Measurements from ENCODE around the gene ANGEL2.
"Not testable (repeated sequence)": the region's sequence is repeated elsewhere in the genome, so short reads cannot be mapped to it uniquely, and the experiment has no call there.

Gene ANGEL2, protein sequence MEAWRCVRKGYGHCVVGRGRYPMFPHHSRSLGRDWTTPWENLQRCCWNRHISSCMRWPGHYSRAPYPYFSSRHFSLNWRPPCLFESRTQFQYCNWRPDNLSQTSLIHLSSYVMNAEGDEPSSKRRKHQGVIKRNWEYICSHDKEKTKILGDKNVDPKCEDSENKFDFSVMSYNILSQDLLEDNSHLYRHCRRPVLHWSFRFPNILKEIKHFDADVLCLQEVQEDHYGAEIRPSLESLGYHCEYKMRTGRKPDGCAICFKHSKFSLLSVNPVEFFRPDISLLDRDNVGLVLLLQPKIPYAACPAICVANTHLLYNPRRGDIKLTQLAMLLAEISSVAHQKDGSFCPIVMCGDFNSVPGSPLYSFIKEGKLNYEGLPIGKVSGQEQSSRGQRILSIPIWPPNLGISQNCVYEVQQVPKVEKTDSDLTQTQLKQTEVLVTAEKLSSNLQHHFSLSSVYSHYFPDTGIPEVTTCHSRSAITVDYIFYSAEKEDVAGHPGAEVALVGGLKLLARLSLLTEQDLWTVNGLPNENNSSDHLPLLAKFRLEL

DNA sequence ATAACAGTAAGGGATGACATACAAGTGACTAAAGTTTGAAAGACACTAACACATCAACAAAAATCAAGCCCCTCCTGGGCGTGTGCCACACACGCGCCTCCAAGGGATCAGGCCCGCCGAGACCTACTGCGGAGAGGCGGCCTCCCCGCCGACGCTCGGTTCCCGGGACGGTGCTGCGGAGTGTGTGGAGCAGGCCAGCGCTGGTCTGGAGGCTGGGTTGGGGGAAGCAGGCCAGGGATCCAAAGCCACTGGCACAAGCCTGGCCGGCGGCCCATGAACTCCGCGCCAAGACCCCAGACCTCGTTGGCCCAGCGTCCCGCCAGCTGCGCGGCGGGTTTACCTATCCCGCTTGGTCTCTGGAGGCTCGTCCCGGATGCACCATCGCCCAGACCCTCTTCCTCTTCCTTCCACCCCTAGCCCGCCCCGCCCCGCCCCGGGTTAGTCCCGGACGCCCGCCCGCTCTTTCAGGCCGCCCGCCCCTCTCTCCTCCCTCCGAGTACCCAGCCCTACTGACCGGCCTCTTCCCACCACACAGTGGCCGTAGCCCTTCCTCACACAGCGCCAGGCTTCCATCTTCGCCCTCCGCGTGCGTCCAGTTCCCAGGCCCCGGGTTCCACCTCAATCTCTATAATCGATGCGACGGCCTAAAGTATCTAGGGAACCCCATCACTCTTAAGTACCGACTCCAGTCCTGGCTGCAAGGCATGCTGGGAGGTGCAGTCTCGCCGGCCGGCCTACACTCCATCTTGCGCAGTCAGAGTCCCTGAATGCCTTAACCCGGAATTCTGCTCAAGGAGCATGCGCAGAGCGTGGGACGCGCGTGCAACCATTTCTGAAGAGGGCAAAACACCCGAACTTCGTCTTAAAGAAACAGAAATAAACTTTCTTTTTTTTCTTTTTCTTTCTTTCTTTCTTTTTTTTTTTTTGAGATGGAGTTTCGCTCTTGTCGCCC lies at the start of gene ANGEL2:
TSS of gene ANGEL2 (minus strand) at position 769 of the 952 bp plus-strand sequence. CDS start at position 573, 196 bp downstream.
- peak; percentile 99 for DNase-seq

GRCh38 chr1:213061263-213061662 lies 45.6 kb upstream of the ANGEL2 start:
- no peak for DNase-seq

DNA sequence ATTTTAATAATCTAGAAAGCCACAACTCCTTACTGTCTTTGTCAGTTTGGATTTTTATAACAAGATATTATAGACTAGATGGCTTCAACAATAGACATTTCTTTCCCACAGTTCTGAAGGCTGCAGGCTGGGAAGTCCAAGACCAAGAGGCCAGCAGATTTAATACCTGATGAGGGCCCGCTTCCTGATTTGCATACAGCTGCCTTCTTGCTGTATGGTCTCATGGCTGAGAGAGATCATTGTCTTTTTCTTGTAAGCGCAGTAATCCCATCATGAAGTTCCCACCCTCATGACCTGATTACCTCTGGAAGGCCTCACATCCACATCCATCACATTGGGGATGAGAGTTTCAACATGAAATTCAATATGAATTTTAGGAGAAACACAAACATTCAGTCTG lies 45.2 kb upstream of the ANGEL2 start:
- DNase-seq: peak; percentile 53

DNA sequence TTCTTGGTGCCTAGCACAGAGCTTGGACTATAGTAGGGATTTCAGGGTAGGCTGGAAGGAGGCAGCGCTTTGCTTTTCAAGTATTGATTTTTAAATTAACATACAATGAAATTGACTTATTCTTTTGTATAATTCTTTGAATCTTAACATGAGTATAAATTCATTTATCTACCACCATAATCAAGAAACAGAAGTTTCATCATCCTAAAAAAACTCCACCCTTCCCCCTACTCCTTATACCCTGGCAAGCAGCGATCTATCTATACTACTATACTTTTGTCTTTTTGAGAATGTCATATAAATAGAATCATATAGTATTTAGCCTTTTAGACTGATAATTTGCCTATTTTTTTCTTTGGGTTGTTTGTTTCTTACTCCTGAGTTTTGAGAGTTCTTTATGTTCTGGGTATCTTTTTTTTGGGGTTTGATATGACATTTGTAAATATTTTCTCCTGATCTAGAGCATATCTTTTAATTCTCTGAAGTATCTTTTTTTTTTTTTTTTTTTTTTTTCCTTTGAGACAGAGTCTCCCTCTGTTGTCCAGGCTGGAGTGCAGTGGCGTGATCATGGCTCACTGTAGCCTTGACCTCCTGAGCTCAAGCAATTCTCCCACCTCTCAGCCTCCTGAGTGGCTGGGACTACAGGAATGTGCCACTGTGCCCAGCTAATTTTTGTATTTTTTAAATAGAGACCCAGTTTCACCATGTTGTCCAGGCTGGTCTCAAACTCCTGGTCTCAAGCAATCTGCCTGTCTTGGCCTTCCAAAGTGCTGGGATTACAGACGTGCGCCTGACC lies 41.8 kb upstream of the ANGEL2 start:
- DNase-seq: no peak

- no peak for DNase-seq
Observed at GRCh38 chr1:213055767-213056166, 40.1 kb upstream of the ANGEL2 start.

DNA sequence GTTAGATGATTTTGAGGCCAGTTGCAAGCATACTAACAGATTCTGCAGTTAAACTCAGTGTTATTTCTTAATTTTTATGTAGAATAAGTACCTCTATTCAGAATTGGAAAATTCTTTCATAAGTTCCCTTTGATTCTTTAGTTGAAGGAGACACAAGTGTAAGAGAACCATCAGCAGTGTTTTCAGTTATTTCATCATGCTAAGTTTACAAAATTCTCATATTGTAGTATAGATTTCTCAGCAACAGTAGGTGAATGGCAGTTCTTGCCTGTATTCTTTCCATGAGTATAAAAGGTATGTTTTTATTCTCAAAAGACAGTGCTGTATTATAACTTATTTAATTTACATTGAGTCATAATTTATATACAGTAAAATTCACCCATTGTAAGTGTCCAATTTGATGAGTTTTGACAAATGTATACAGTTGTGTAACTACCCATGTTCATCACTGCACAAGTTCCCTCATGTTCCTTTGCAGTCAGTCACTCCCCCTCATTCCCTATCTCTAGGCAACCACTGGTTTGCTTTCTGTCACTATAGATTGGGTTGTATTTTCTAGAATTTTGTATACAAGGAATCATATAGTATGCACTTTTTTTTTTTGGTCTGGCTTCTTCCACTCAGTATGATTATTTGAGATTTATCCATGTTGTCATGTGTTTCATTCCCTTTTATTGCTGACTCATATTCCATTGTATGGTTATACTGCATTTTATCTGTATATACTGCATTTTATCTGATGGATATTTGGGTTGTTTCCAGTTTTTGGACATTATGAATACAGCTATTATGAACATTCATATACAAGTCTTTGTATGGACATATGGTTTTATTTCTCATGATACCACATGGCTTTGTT lies 39.3 kb upstream of the ANGEL2 start:
- no peak for DNase-seq

DNA sequence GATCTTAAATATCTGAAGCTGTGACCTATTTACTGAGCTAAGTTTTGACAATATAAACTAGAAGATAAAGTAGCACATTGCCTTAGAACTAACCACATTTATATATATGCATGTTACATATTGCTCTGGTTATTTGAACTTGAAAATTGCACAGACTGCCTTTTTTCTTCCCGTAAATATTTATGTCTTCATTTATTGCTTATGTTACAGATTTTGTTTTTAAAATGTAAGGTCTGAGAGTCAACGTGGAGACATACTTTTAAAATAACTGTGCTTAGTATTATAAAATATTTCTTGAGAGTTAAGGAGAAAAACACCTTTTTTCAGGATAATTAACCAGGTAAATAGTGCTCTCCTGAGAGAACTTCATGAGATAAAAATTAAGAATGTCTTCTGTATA lies 38.5 kb upstream of the ANGEL2 start:
- DNase-seq: no peak

DNA sequence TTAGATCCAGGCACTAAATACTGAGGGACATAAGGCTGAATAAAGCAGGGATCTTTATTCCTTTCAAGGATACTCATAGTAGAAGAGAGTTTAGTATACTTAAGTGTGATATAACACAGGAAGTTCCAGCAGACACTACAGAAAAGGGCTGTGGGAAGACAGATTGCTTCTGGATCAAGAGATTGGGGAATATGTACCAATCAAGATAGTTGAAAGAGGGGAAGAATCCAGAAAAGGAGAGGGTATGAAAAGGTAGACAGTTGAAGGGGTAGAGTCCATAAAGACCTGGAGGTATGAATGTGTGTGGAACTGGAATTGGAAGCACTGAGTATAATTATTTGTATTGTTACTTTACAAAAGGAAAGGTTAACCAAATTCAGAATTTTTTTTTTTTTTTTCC lies 37.8 kb upstream of the ANGEL2 start:
- no peak for DNase-seq

DNA sequence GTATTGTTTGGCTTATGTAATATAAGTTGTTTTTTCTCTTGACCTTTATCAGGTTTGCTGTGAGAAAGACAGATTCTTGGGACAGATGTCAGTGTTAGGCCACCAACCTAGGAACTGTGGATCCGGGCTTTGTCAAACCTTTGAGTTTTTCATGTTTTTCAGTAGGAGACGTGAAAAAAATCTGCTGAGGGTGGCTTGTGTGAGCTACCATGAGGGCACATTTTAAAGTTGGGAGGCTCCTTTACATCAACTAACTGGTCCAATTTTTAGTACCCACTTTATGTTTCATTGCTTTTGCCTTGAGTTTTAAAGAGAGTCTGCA lies 36.2 kb upstream of the ANGEL2 start:
- DNase-seq: no peak

GRCh38 chr1:213051127-213051880 lies 35.6 kb upstream of the ANGEL2 start, which contains the start of gene RPS6KC1:
RPS6KC1 (plus strand) TSS chr1:213051241; CDS start chr1:213051405, 164 bp downstream.
- DNase-seq: peak; percentile 95

DNA sequence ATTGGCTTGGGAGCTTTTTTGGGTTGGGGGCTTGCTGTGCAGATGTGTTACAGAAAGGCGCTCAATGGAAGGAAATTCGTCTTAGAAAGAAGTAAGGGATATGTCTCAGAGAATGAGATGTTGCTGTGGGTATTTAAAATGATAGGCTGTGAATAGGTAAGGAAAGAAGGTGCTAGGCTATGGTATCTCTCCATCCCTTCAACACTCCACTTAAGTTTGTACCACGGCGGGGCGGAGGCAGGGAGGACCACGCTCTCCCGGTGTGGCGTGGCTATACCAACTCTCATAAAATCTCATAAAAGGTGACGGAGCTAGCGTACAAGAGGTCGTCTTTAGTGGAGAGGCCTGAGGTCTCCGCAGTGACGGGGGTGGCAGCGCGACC lies 35.1 kb upstream of the ANGEL2 start:
- DNase-seq: no peak

DNA sequence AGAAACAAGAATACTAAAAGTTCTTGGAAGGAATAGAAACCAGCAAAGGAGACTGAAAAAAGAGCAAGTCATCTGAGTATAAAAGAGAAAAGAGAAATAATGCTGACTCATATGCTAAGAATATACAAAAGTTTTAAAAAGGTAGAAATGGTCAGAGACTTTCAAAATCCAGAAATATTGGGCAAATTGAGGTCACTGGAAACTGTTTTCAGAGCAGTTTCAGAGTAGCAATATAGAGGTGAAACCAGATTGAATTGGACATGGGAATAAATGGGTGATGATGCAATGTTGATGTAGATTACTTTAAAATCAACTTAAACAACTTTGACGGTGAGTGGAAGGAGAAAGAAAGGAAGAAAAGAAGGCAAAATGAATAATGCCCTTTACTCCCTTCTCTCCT lies 33.6 kb upstream of the ANGEL2 start:
- no peak for DNase-seq

GRCh38 chr1:213045321-213046226 lies 29.9 kb upstream of the ANGEL2 start:
- not testable (repeated sequence) for DNase-seq

DNA sequence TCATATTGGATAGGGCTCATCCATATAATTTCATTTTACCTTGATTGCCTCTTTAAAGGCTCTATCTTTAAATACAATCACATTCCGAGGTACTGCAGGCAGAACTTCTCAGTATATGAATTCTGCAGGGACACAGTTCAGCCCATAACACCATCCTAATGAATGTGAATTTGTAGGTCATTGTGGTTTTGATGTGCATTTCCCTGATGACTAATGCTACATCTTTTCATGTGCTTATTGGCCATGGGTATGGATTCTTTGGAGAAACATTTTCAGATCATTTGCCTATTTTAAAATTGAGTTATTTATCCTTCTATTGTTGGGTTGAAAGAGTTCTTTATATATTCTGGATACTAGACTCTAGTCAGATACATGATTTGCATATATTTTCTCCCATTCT lies 25.8 kb upstream of the ANGEL2 start:
- DNase-seq: no peak

DNA sequence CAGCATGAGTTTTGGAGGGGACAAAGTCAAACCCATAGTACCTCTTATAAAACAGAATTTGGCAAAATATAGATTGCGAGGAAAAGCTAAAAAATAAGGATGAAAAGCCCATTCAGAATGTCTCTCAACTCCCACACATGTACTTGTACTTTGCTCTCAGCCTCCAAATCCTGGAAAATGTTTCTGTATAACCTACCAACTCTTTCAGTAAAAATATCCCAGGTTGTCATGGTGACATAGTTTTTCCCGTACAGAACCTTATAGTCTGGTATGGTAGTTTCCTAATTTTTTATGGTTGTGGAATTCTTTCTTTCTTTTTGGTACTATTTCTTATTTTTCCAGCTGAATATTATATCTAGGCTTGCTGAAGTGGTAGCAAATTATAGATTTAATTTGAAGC lies 19.9 kb upstream of the ANGEL2 start:
- DNase-seq: no peak

DNA sequence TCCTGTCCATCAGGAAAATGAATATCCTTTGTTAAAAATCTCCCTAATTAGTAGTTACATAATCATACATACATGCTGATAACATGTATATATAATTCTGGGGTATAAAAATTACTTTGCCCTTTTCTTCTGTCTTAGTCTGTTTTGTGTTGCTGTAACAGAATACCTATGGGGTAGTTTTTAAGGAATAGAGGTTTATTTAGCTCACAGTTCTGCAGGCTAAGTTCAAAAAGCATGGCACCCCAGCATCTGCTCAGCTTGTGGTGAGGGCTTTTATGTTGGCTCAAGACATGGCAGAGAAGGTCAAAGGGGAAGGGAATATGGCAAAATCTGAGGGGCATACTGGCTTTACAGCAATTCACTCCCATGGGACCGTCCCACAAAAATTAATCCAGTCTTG lies 19.0 kb upstream of the ANGEL2 start:
- no peak for DNase-seq

GRCh38 chr1:213032651-213033050 lies 17.0 kb upstream of the ANGEL2 start:
- DNase-seq: peak; percentile 20

- not testable (repeated sequence) for DNase-seq
Observed at GRCh38 chr1:213027024-213027423, 11.4 kb upstream of the ANGEL2 start.

- no peak for DNase-seq
Observed at GRCh38 chr1:213020016-213020415, 4.3 kb upstream of the ANGEL2 start.

DNA sequence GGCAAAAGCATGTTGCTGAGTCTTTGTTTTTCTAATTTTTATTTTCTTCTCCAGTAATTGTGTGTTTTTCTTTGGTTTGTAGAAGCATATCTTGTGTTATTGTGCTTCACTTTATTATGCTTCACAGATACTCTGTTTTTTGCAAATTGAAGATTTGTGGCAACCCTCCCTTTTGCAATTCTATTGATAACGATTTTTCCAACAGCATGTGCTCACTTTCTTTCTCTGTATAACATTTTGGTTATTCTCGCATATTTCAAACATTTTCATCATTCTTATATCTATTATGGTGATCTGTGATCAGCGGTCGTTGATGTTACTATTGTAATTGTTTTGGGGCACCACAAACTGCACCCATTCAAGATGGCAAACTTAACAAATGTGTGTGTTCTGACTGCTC lies 3.8 kb upstream of the ANGEL2 start:
- DNase-seq: no peak

Data from NCI-H82 (cell line).